Memory B cell (primary cell): ENCODE results near the gene ZNF436.
"Not testable (repeated sequence)": the region's sequence is repeated elsewhere in the genome, so short reads cannot be mapped to it uniquely, and the experiment has no call there.

ENCODE experiments used
- ATAC-seq: fragments of 150-1000 bp; cut with Tn5 transposase; 2 replicates; pipeline ENCODE4 v1.10.0; 2021; ENCODE audit warnings: low read depth, mild to moderate bottlenecking, moderate library complexity
- DNase-seq, 2 donors: peaks; one replicate each; pipeline ENCODE4 v3.0.0; 2022; ENCODE audit warnings: low spot score in 2 of 2
- H3K27ac Mint-ChIP-seq: one replicate; pipeline ENCODE4 v1.8.0; 2022; ENCODE audit warnings: mild to moderate bottlenecking, moderate library complexity, mixed read lengths
- H3K27me3 Mint-ChIP-seq: one replicate; pipeline ENCODE4 v1.8.0; 2022; ENCODE audit warnings: mixed read lengths
- H3K36me3 Mint-ChIP-seq: one replicate; pipeline ENCODE4 v1.8.0; 2022; ENCODE audit warnings: mild to moderate bottlenecking, mixed read lengths
- H3K4me1 Mint-ChIP-seq: one replicate; pipeline ENCODE4 v1.8.0; 2022; ENCODE audit warnings: mixed read lengths
- H3K4me3 Mint-ChIP-seq: one replicate; pipeline ENCODE4 v1.8.0; 2022; ENCODE audit warnings: mild to moderate bottlenecking, moderate library complexity, mixed read lengths
- H3K9me3 Mint-ChIP-seq: one replicate; pipeline ENCODE4 v1.8.0; 2022; ENCODE audit warnings: mixed read lengths

The ZNF436 gene

GRCh38 chr1:23381233-23381885 lies 11.7 kb upstream of the ZNF436 start:
- no peaks in the 10 kb centered on the region for H3K36me3 Mint-ChIP-seq
- no peak for DNase-seq
- no peak overlapping the region for H3K27ac Mint-ChIP-seq
- H3K4me3 Mint-ChIP-seq: no peak overlapping the region
- ATAC-seq: no peak
- peaks cover 10% of the 10 kb centered on the region for H3K4me1 Mint-ChIP-seq
- no peaks in the 10 kb centered on the region for H3K9me3 Mint-ChIP-seq
- H3K27me3 Mint-ChIP-seq: peaks cover 2% of the 10 kb centered on the region

GRCh38 chr1:23380719-23381118 lies 11.1 kb upstream of the ZNF436 start:
- DNase-seq (no peak), ATAC-seq (no peak)
- H3K36me3 Mint-ChIP-seq: no peaks in the 10 kb centered on the region
- no peak overlapping the region for H3K4me3 Mint-ChIP-seq
- peaks cover 10% of the 10 kb centered on the region for H3K4me1 Mint-ChIP-seq
- H3K27me3 Mint-ChIP-seq: no peaks in the 10 kb centered on the region
- no peaks in the 10 kb centered on the region for H3K9me3 Mint-ChIP-seq
- no peak overlapping the region for H3K27ac Mint-ChIP-seq

GRCh38 chr1:23380236-23380635 lies 10.6 kb upstream of the ZNF436 start:
- not testable (repeated sequence) for DNase-seq, H3K9me3 Mint-ChIP-seq, H3K4me3 Mint-ChIP-seq, H3K27ac Mint-ChIP-seq, ATAC-seq, H3K36me3 Mint-ChIP-seq, H3K27me3 Mint-ChIP-seq
- peaks cover 10% of the 10 kb centered on the region for H3K4me1 Mint-ChIP-seq

- H3K27ac Mint-ChIP-seq: no peak overlapping the region
- H3K27me3 Mint-ChIP-seq: peaks cover 2% of the 10 kb centered on the region
- DNase-seq (no peak), ATAC-seq (no peak)
- no peaks in the 10 kb centered on the region for H3K9me3 Mint-ChIP-seq
- no peak overlapping the region for H3K4me3 Mint-ChIP-seq
- H3K4me1 Mint-ChIP-seq: peaks cover 10% of the 10 kb centered on the region
- H3K36me3 Mint-ChIP-seq: peaks cover 2% of the 10 kb centered on the region
These were observed 7.5 kb upstream of the ZNF436 start for GRCh38 chr1:23376890-23377811.

GRCh38 chr1:23374079-23374735 lies 4.6 kb upstream of the ZNF436 start:
- not testable (repeated sequence) for H3K9me3 Mint-ChIP-seq

GRCh38 chr1:23371987-23372880 lies 2.6 kb upstream of the ZNF436 start:
- no peak overlapping the region for H3K4me3 Mint-ChIP-seq

More at GRCh38 chr1:23374079-23374735, 4.6 kb upstream of the ZNF436 start:
- H3K27me3 Mint-ChIP-seq, H3K27ac Mint-ChIP-seq, H3K36me3 Mint-ChIP-seq, H3K4me1 Mint-ChIP-seq, H3K4me3 Mint-ChIP-seq, ATAC-seq, DNase-seq: not testable (repeated sequence)

GRCh38 chr1:23370709-23371584 lies 1.3 kb upstream of the ZNF436 start:
- Mint-ChIP-seq H3K4me1 (peaks cover 8% of the 10 kb centered on the region), H3K36me3 (peaks cover 2% of the 10 kb centered on the region), H3K4me3 (peak overlapping the region; percentile 14), H3K9me3 (no peaks in the 10 kb centered on the region), H3K27ac (no peak overlapping the region), H3K27me3 (peaks cover 2% of the 10 kb centered on the region)
- ATAC-seq (no peak), DNase-seq (no peak)

More at GRCh38 chr1:23371987-23372880, 2.6 kb upstream of the ZNF436 start:
- ATAC-seq (no peak), DNase-seq (no peak)
- H3K36me3 Mint-ChIP-seq: peaks cover 2% of the 10 kb centered on the region
- peaks cover 8% of the 10 kb centered on the region for H3K4me1 Mint-ChIP-seq
- no peak overlapping the region for H3K27ac Mint-ChIP-seq
- no peaks in the 10 kb centered on the region for H3K9me3 Mint-ChIP-seq
- H3K27me3 Mint-ChIP-seq: peaks cover 2% of the 10 kb centered on the region

GRCh38 chr1:23370330-23370708 lies 683 bp upstream of the ZNF436 start:
- peaks cover 2% of the 10 kb centered on the region for H3K27me3 Mint-ChIP-seq
- H3K4me3 Mint-ChIP-seq: no peak overlapping the region
- DNase-seq (no peak), ATAC-seq (no peak)
- no peaks in the 10 kb centered on the region for H3K9me3 Mint-ChIP-seq
- H3K4me1 Mint-ChIP-seq: peaks cover 8% of the 10 kb centered on the region
- H3K27ac Mint-ChIP-seq: no peak overlapping the region
- H3K36me3 Mint-ChIP-seq: peaks cover 2% of the 10 kb centered on the region

- peak overlapping the region; percentile 94 for H3K4me3 Mint-ChIP-seq
- no peaks in the 10 kb centered on the region for H3K9me3 Mint-ChIP-seq
- H3K27me3 Mint-ChIP-seq: no peaks in the 10 kb centered on the region
- peaks cover 8% of the 10 kb centered on the region for H3K4me1 Mint-ChIP-seq
- peak; percentile 77 for ATAC-seq
- peak overlapping the region; percentile 90 for H3K27ac Mint-ChIP-seq
- peak; percentile 80 to 86 for DNase-seq
- H3K36me3 Mint-ChIP-seq: peaks cover 3% of the 10 kb centered on the region
These were observed 888 bp downstream of the ZNF436 start for GRCh38 chr1:23368562-23369334.

- Mint-ChIP-seq H3K27me3 (no peaks in the 10 kb centered on the region), H3K4me3 (peak overlapping the region; percentile 94), H3K4me1 (peaks cover 8% of the 10 kb centered on the region), H3K9me3 (peaks cover 1% of the 10 kb centered on the region), H3K36me3 (peaks cover 7% of the 10 kb centered on the region), H3K27ac (peak overlapping the region; percentile 90)
- ATAC-seq (peak; percentile 88), DNase-seq (peak; percentile 89 to 94)
These were observed 1.7 kb downstream of the ZNF436 start for GRCh38 chr1:23367791-23368561.

- Mint-ChIP-seq H3K27ac (peak overlapping the region; percentile 90), H3K27me3 (no peaks in the 10 kb centered on the region), H3K36me3 (peaks cover 13% of the 10 kb centered on the region), H3K9me3 (peaks cover 2% of the 10 kb centered on the region), H3K4me3 (peak overlapping the region; percentile 94), H3K4me1 (peaks cover 8% of the 10 kb centered on the region)
- no peak for ATAC-seq
- DNase-seq: no peak
These were observed 2.2 kb downstream of the ZNF436 start for GRCh38 chr1:23367451-23367790.

GRCh38 chr1:23366598-23366997 lies 3.0 kb downstream of the ZNF436 start:
- H3K36me3 Mint-ChIP-seq: peaks cover 19% of the 10 kb centered on the region

More at GRCh38 chr1:23366598-23366997, 3.0 kb downstream of the ZNF436 start:
- DNase-seq: no peak
- no peak for ATAC-seq
- no peak overlapping the region for H3K4me3 Mint-ChIP-seq
- H3K4me1 Mint-ChIP-seq: peaks cover 8% of the 10 kb centered on the region
- peaks cover 2% of the 10 kb centered on the region for H3K9me3 Mint-ChIP-seq
- H3K27me3 Mint-ChIP-seq: no peaks in the 10 kb centered on the region
- H3K27ac Mint-ChIP-seq: no peak overlapping the region
